Stimulated activated CD4-positive, alpha-beta T cell treated with anti-CD3 and anti-CD28 coated beads, Interleukin-12 subunit alpha, Interleukin-12 subunit beta, amount 100 ng/mL, for 48 hours (primary cell): ENCODE results near the gene GPATCH4.
A peak's percentile ranks its signal among the peaks of the same experiment; 100 is the strongest.
"Not testable (repeated sequence)": the region's sequence is repeated elsewhere in the genome, so short reads cannot be mapped to it uniquely, and the experiment has no call there.

Experiments
- DNase-seq, 3 donors: peaks; one replicate each; pipeline ENCODE4 v3.0.0-alpha.2; 2020; ENCODE audit warnings: low read depth in 2 of 3, low spot score in 1 of 3

The GPATCH4 gene

GRCh38 chr1:156601122-156601830 is at the start of gene GPATCH4:
GPATCH4 (minus strand) TSS chr1:156601479.
- peak; percentile 68 to 81 (median 74) for DNase-seq

GRCh38 chr1:156648951-156649350 is 47.7 kb upstream of the GPATCH4 start:
- DNase-seq = no peak

- no peak for DNase-seq
Measured at GRCh38 chr1:156648496-156648895, 47.2 kb upstream of the GPATCH4 start.

- no peak for DNase-seq
Measured at GRCh38 chr1:156647351-156647750, 46.1 kb upstream of the GPATCH4 start.

GRCh38 chr1:156646738-156647211 is 45.5 kb upstream of the GPATCH4 start:
- no peak for DNase-seq

- no peak for DNase-seq
Measured at GRCh38 chr1:156645666-156646065, 44.4 kb upstream of the GPATCH4 start.

- no peak for DNase-seq
Measured at GRCh38 chr1:156645056-156645455, 43.8 kb upstream of the GPATCH4 start.

GRCh38 chr1:156644640-156645039 is 43.4 kb upstream of the GPATCH4 start:
- no peak for DNase-seq

GRCh38 chr1:156644146-156644545 is 42.9 kb upstream of the GPATCH4 start:
- DNase-seq = no peak

- no peak for DNase-seq
Measured at GRCh38 chr1:156643778-156644092, 42.5 kb upstream of the GPATCH4 start.

GRCh38 chr1:156643049-156643777 is 41.9 kb upstream of the GPATCH4 start:
- DNase-seq = no peak

GRCh38 chr1:156642265-156643048 is 41.2 kb upstream of the GPATCH4 start:
- no peak for DNase-seq

GRCh38 chr1:156641761-156642264 is 40.5 kb upstream of the GPATCH4 start, which contains the start of gene BCAN:
BCAN (plus strand) TSS chr1:156642117; CDS start chr1:156646055, 3,938 bp downstream.
- no peak for DNase-seq

- no peak for DNase-seq
Measured at GRCh38 chr1:156640842-156641706, 39.8 kb upstream of the GPATCH4 start.

- DNase-seq = no peak
Measured at GRCh38 chr1:156639601-156640101, 38.4 kb upstream of the GPATCH4 start.

- DNase-seq = no peak
Measured at GRCh38 chr1:156638189-156638985, 37.1 kb upstream of the GPATCH4 start.

GRCh38 chr1:156632355-156632754 is 31.1 kb upstream of the GPATCH4 start:
- DNase-seq = no peak

GRCh38 chr1:156631152-156631551 is 29.9 kb upstream of the GPATCH4 start:
- DNase-seq = not testable (repeated sequence)

GRCh38 chr1:156629823-156630449 is 28.7 kb upstream of the GPATCH4 start:
- no peak for DNase-seq
